ENCODE data around the gene DDX50. TPM values are rescaled to one million over a fixed set of nuclear protein-coding genes. Genes with fewer than 3 reads are reported as not detected.
A peak's percentile ranks its signal among the peaks of the same experiment; 100 is the strongest.

The DDX50 gene
- total and polyA plus RNA-seq, 4 donors = 14.5 to 32.7 (median 26.1) TPM

DNA sequence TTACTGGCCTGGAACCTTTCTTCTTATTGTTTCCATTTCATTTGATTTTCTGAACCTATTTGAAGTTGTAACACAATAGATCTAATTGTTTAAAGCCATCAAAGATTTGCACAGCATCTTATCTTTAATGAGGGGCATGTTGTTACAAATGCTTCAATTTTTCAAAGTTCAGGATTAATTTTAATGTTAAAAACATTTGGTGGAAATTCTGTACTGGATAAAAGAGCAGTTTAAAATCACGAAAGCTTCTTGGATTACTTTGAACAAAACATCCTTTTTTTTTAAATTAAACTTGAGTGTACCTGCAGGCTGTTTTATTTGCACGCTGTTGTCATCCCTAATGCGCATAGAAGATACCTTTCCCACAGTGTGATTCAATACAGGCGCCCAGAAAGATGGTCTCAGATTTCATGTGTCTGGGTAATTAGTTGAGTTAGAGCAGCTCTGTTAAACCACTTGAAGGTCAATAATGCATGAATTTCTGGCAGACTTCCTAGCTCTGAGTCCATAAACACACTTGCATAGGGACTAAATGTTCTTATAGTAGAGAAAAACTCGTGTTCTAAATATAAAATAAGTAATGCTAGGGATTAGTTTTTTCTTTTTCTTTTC, 29.3 kb upstream of the DDX50 start:
- Histone ChIP-seq H3K27me3 (ENCODE audit: control insufficient read depth in 3 of 3, insufficient read depth in 3 of 3, low read length in 2 of 3) (no peaks in the 10 kb centered on the region), H3K36me3 (ENCODE audit: control insufficient read depth in 4 of 4, insufficient read depth in 4 of 4, low read length in 4 of 4) (no peaks in the 10 kb centered on the region), H3K9ac (ENCODE audit: insufficient read depth in 1 of 2, low read length in 2 of 2) (no peak overlapping the region), H3K4me1 (ENCODE audit: control insufficient read depth in 5 of 5, insufficient read depth in 5 of 5, low read length in 5 of 5) (peaks cover 0 to 20% (median 4%) of the 10 kb centered on the region in 5 donors), H3K27ac (ENCODE audit: low read depth in 1 of 2, low read length in 1 of 2) (no peak overlapping the region), H3K4me3 (no peak overlapping the region), H3K9me3 (ENCODE audit: control insufficient read depth in 4 of 4, insufficient read depth in 3 of 4, low read length in 3 of 4) (no peaks in the 10 kb centered on the region)
- TF ChIP-seq, protein P1, sequence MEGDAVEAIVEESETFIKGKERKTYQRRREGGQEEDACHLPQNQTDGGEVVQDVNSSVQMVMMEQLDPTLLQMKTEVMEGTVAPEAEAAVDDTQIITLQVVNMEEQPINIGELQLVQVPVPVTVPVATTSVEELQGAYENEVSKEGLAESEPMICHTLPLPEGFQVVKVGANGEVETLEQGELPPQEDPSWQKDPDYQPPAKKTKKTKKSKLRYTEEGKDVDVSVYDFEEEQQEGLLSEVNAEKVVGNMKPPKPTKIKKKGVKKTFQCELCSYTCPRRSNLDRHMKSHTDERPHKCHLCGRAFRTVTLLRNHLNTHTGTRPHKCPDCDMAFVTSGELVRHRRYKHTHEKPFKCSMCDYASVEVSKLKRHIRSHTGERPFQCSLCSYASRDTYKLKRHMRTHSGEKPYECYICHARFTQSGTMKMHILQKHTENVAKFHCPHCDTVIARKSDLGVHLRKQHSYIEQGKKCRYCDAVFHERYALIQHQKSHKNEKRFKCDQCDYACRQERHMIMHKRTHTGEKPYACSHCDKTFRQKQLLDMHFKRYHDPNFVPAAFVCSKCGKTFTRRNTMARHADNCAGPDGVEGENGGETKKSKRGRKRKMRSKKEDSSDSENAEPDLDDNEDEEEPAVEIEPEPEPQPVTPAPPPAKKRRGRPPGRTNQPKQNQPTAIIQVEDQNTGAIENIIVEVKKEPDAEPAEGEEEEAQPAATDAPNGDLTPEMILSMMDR (IDR thresholded peaks at IDR 0.05; ENCODE audit: control extremely low read depth, extremely low read depth) = no peak
- DNase-seq (peak; percentile 50 to 98 (median 96)), ATAC-seq (ENCODE audit: insufficient read depth, low FRiP score) (no peak)
- WGBS, 2 donors = 59 to 71% methylated on average over 5 of the region's 5 CpGs

DNA sequence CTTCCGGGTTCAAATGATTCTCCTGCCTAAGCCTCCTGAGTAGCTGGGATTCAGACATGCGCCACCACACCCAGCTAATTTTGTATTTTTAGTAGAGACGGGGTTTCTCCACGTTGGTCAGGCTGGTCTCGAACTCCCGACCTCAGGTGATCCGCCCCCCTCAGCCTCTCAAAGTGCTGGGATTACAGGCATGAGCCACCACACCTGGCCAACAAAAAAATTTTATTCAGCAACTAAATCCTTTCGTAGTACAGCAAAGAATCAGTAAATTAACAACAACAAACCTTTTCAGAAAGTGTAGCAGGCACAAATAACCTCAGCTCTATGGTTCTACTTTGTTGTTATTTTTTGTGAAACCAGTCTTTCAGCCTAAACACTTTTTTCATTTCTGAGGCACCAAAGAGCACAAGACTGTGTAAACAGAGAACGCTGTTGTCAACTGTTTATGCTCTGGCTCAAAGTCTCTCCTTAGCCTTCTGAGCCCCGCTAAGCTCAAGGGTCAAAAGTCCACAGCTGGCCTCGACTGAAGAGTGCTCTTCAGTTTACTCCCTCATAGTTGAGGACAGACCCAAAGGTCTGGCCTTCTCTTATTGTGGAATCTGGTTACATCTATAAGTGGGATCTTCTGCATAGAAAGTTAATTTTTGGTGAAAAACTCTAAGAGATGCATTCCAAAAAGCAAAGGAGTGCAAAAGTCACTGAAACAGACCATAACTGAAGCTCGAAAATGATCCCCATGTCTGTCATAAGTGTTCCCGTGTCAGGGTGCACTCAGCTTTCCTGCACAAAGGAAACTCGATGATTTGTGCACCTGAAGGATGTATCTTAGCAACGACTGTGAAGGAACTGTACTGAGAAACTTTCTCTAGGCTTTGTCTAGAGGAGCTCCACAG, 24.6 kb upstream of the DDX50 start:
- Histone ChIP-seq H3K27me3 (ENCODE audit: control insufficient read depth in 3 of 3, insufficient read depth in 3 of 3, low read length in 2 of 3) (no peaks in the 10 kb centered on the region), H3K4me3 (no peak overlapping the region), H3K36me3 (ENCODE audit: control insufficient read depth in 4 of 4, insufficient read depth in 4 of 4, low read length in 4 of 4) (no peaks in the 10 kb centered on the region), H3K4me1 (ENCODE audit: control insufficient read depth in 5 of 5, insufficient read depth in 5 of 5, low read length in 5 of 5) (peaks cover 0 to 14% (median 4%) of the 10 kb centered on the region in 5 donors), H3K9me3 (ENCODE audit: control insufficient read depth in 4 of 4, insufficient read depth in 3 of 4, low read length in 3 of 4) (no peaks in the 10 kb centered on the region), H3K27ac (ENCODE audit: low read depth in 1 of 2, low read length in 1 of 2) (no peak overlapping the region), H3K9ac (ENCODE audit: insufficient read depth in 1 of 2, low read length in 2 of 2) (peak overlapping the region in 1 of 2 donors; percentile 19)
- WGBS, 2 donors = 68 to 78% methylated on average over 15 of the region's 15 CpGs
- DNase-seq = peak; percentile 47 to 76 (median 74)
- ATAC-seq (ENCODE audit: insufficient read depth, low FRiP score) = no peak
- TF ChIP-seq, protein P1 (IDR thresholded peaks at IDR 0.05; ENCODE audit: control extremely low read depth, extremely low read depth) = no peak

DNA sequence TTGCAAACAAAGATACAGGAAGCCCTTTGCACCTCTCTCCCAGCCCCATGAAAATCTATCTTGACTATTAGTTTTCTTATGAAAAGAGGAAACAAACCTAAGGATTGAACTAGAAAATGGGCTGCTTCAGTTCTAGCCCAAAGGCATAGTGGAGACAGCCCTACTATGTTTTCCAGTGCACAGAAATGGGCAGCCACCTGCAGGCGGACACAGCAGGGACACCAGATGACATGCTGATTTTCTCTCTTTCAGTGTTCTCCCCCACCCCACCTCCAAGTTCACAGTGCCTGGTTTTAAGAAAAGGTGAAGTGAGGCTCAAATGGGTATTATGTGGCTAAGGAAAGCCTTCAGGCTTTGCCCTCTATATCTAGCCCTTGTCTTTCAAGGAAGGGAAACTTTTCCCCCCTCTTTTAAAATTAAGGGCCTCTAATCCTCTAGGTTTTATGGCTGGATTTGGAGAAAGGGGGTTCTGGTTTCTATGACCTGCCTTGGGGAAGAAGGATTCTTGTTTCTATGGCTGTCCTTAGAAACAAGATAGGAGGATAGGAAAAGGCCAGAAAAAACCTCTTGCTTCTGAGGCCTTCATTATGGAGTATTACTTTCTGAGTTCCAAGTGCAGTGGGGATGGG, 23.5 kb upstream of the DDX50 start:
- ATAC-seq (ENCODE audit: insufficient read depth, low FRiP score) = no peak
- TF ChIP-seq, protein P1 (IDR thresholded peaks at IDR 0.05; ENCODE audit: control extremely low read depth, extremely low read depth) = no peak
- Histone ChIP-seq H3K36me3 (ENCODE audit: control insufficient read depth in 4 of 4, insufficient read depth in 4 of 4, low read length in 4 of 4) (no peaks in the 10 kb centered on the region), H3K27ac (ENCODE audit: low read depth in 1 of 2, low read length in 1 of 2) (no peak overlapping the region), H3K9ac (ENCODE audit: insufficient read depth in 1 of 2, low read length in 2 of 2) (no peak overlapping the region), H3K9me3 (ENCODE audit: control insufficient read depth in 4 of 4, insufficient read depth in 3 of 4, low read length in 3 of 4) (no peaks in the 10 kb centered on the region), H3K27me3 (ENCODE audit: control insufficient read depth in 3 of 3, insufficient read depth in 3 of 3, low read length in 2 of 3) (no peaks in the 10 kb centered on the region), H3K4me3 (no peak overlapping the region), H3K4me1 (ENCODE audit: control insufficient read depth in 5 of 5, insufficient read depth in 5 of 5, low read length in 5 of 5) (peaks cover 0 to 8% (median 4%) of the 10 kb centered on the region in 5 donors)
- 87 to 95% methylated on average over 1 of the region's 1 CpG for WGBS, 2 donors
- DNase-seq = no peak
